ENCODE results near the gene TAF4. TPM values are rescaled to one million over a fixed set of nuclear protein-coding genes. Genes with fewer than 3 reads are reported as not detected.
A peak's percentile ranks its signal among the peaks of the same experiment; 100 is the strongest.

TAF4 gene, protein sequence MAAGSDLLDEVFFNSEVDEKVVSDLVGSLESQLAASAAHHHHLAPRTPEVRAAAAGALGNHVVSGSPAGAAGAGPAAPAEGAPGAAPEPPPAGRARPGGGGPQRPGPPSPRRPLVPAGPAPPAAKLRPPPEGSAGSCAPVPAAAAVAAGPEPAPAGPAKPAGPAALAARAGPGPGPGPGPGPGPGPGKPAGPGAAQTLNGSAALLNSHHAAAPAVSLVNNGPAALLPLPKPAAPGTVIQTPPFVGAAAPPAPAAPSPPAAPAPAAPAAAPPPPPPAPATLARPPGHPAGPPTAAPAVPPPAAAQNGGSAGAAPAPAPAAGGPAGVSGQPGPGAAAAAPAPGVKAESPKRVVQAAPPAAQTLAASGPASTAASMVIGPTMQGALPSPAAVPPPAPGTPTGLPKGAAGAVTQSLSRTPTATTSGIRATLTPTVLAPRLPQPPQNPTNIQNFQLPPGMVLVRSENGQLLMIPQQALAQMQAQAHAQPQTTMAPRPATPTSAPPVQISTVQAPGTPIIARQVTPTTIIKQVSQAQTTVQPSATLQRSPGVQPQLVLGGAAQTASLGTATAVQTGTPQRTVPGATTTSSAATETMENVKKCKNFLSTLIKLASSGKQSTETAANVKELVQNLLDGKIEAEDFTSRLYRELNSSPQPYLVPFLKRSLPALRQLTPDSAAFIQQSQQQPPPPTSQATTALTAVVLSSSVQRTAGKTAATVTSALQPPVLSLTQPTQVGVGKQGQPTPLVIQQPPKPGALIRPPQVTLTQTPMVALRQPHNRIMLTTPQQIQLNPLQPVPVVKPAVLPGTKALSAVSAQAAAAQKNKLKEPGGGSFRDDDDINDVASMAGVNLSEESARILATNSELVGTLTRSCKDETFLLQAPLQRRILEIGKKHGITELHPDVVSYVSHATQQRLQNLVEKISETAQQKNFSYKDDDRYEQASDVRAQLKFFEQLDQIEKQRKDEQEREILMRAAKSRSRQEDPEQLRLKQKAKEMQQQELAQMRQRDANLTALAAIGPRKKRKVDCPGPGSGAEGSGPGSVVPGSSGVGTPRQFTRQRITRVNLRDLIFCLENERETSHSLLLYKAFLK
- total RNA-seq: 10 to 100 TPM; 13.9 to 22.0 (median 18.6) TPM

DNA sequence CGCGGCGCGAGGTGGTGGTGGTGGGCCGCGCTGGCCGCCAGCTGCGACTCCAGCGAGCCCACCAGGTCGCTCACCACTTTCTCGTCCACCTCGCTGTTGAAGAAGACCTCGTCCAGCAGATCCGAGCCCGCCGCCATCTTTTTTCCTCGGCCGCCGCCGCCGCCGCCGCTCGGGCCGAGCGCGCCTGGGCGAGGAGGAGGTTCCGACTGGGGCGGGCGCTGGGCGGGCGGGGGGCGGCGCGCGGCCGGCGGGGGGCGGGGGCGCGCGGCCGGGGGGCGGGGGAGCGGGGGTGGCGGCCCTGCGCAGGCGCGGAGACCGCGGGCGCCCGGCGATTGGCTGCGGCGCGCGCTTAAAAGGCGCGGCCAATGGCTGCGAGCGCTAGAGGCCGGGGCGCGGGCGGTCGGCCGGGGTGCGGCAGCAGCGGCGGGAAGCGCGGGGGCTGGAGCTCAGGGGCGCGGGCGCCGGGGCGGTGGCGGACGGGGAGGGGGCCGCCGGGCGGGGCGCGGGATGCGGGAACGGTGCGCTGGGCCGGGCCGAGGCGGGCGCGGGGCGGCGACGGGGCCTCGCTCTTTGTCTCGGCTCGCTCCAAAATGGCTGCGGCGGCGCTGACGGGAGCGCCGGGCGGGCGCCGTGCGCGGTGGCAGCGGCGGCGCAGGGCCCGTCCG, at the start of gene TAF4:
TAF4 (minus strand) TSS at position 208 of the 665 bp plus-strand sequence; CDS start at position 137, 71 bp downstream.
- DNase-seq: peak; percentile 63 to 71

DNA sequence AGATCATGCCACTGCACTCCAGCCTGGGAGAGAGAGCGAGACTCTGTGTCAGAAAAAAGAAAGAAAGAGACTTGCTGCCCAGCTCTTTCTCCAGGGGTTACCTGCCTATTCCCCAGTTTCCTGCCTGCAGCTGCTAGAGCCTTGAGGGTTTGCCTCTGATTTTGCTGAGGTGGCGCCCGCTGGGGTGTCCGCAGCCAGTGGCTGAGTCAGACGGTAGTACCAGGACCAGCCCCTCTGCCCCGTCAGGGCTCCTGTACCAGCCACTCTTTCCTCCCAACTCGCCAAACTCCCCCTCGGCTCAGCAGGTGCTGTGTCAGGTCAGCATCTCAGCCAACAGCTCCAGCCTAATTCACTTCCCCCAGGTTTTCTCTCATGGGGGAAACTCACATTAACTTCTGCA, 49.2 kb upstream of the TAF4 start:
- Histone ChIP-seq H3K4me3 (replicated peaks in 1 of 3) (no peak overlapping the region), H3K36me3 (no peaks in the 10 kb centered on the region), H3K4me1 (peaks cover 9% of the 10 kb centered on the region in 2 donors), H3K27ac (no peak overlapping the region), H3K27me3 (no peaks in the 10 kb centered on the region), H3K9me3 (no peaks in the 10 kb centered on the region)
- no peak for DNase-seq
- WGBS, 2 donors: 33 to 44% methylated on average over 8 of the region's 8 CpGs
- intact Hi-C loops (cut with DNase I): no loop called here
- TF ChIP-seq POLR2A (IDR thresholded peaks at IDR 0.05): no peak
- TF ChIP-seq, protein P1, sequence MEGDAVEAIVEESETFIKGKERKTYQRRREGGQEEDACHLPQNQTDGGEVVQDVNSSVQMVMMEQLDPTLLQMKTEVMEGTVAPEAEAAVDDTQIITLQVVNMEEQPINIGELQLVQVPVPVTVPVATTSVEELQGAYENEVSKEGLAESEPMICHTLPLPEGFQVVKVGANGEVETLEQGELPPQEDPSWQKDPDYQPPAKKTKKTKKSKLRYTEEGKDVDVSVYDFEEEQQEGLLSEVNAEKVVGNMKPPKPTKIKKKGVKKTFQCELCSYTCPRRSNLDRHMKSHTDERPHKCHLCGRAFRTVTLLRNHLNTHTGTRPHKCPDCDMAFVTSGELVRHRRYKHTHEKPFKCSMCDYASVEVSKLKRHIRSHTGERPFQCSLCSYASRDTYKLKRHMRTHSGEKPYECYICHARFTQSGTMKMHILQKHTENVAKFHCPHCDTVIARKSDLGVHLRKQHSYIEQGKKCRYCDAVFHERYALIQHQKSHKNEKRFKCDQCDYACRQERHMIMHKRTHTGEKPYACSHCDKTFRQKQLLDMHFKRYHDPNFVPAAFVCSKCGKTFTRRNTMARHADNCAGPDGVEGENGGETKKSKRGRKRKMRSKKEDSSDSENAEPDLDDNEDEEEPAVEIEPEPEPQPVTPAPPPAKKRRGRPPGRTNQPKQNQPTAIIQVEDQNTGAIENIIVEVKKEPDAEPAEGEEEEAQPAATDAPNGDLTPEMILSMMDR (IDR thresholded peaks at IDR 0.05): no peak

More for the DNA sequence above, at the start of gene TAF4:
- Histone ChIP-seq H3K4me3 (replicated peaks in 1 of 3) (peak within 1 kb of the TSS; percentile 25 to 49 (median 49)), H3K4me1 (peaks cover 19 to 25% of the 10 kb centered on the region in 2 donors), H3K27me3 (no peaks in the 10 kb centered on the region), H3K36me3 (no peaks in the 10 kb centered on the region), H3K9me3 (no peaks in the 10 kb centered on the region), H3K27ac (peak within 1 kb of the TSS; percentile 81 to 92 (median 87))
- no CpG with 5 or more reads among the region's 116 CpGs for WGBS, 2 donors
- TF ChIP-seq, protein P1 (IDR thresholded peaks at IDR 0.05): no peak
- TF ChIP-seq POLR2A (IDR thresholded peaks at IDR 0.05): peak; percentile 83 to 95
- intact Hi-C loops (cut with DNase I): loop anchor here (5.0 kb wide), 2 partner anchors 56 to 76 kb away; partner anchors contain the start of genes LSM14B, PSMA7 and SS18L1

DNA sequence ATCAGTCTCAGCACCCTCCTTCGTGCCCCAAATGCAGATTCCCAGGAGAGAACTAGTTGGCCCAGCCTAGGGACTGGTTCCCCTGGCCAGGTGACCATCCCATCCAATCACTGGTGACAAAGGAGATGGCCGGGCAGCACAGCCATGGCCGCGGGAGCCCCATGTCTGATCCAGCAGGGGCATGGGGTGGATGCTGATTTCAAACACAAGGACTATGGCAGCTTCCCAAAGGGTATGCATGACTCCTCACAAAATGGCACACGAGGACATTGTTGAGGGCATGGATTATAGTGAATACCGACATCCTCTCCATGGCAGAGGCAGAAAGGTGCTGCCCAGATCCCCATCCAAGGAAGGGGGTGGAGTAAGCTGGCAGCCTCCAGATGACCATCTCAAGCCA, 46.7 kb upstream of the TAF4 start:
- 93 to 94% methylated on average over 2 to 3 of the region's 6 CpGs for WGBS, 2 donors
- intact Hi-C loops (cut with DNase I): no loop called here
- no peak for DNase-seq
- Histone ChIP-seq H3K36me3 (no peaks in the 10 kb centered on the region), H3K27me3 (no peaks in the 10 kb centered on the region), H3K4me1 (no peaks in the 10 kb centered on the region), H3K9me3 (no peaks in the 10 kb centered on the region), H3K4me3 (replicated peaks in 1 of 3) (no peak overlapping the region), H3K27ac (no peak overlapping the region)
- TF ChIP-seq, protein P1 (IDR thresholded peaks at IDR 0.05): no peak
- TF ChIP-seq POLR2A (IDR thresholded peaks at IDR 0.05): no peak

DNA sequence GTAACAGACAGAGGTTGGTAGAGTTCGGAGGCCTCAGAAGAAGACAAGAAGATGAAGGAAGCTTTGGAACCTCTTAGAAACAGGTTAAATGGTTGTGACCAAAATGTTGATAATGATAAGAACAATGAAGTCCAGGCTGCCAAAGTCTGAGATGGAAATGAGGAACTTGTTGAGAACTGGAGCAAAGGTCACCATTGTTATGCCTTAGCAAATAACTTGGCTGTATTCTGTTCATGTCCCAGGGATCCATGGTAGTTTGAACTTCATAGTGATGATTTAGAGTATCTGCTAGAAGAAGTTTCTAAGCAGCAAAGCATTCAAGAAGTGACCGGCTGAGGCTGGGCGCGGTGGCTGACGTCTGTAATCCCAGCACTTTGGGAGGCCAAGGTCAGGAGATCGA, 45.5 kb upstream of the TAF4 start:
- no peak overlapping the region for H3K4me3 ChIP-seq (replicated peaks in 1 of 3)
- intact Hi-C loops (cut with DNase I): no loop called here
- no peak for DNase-seq
- no peaks in the 10 kb centered on the region for H3K36me3 ChIP-seq
- no peaks in the 10 kb centered on the region for H3K4me1 ChIP-seq
- H3K9me3 ChIP-seq: no peaks in the 10 kb centered on the region
- TF ChIP-seq POLR2A (IDR thresholded peaks at IDR 0.05): no peak
- TF ChIP-seq, protein P1 (IDR thresholded peaks at IDR 0.05): no peak
- H3K27me3 ChIP-seq: no peaks in the 10 kb centered on the region
- no peak overlapping the region for H3K27ac ChIP-seq
- 94 to 98% methylated on average over 6 of the region's 6 CpGs for WGBS, 2 donors

All from thyroid gland (tissue), 4 donors.